GM23248 (cell line): ENCODE results near the gene TIGIT. TPM values are rescaled to one million over a fixed set of nuclear protein-coding genes. Genes with fewer than 3 reads are reported as not detected.

ENCODE experiments used
- DNase-seq: peaks from one replicate; pipeline ENCODE4 v3.0.0-alpha.2; 2015
- H2AFZ ChIP-seq: fragments of 200-600 bp; sonication (generic); 2 replicates; pipeline ENCODE4 v1.6.1; 2016; ENCODE audit warnings: antibody characterized with exemption
- H3F3A ChIP-seq: fragments of 200-600 bp; sonication (generic); 2 replicates; pipeline ENCODE4 v1.6.1; 2016; ENCODE audit warnings: mild to moderate bottlenecking, antibody characterized with exemption, mixed run types; ENCODE audit not compliant: insufficient read depth
- H3K27ac ChIP-seq: fragments of 200-600 bp; sonication (generic); 2 replicates; pipeline ENCODE4 v1.5.1; 2016; ENCODE audit warnings: mild to moderate bottlenecking
- H3K27me3 ChIP-seq: fragments of 200-600 bp; sonication (generic); replicated peaks from 2 replicates; pipeline ENCODE4 v1.6.1; 2016; ENCODE audit warnings: mild to moderate bottlenecking; ENCODE audit not compliant: insufficient read depth
- H3K36me3 ChIP-seq: fragments of 200-600 bp; sonication (generic); 2 replicates; pipeline ENCODE4 v1.6.1; 2016; ENCODE audit warnings: low read depth, mild to moderate bottlenecking
- H3K4me1 ChIP-seq: fragments of 200-600 bp; sonication (generic); 2 replicates; pipeline ENCODE4 v1.6.1; 2016; ENCODE audit warnings: mild to moderate bottlenecking; ENCODE audit not compliant: insufficient read depth
- H3K4me2 ChIP-seq: fragments of 200-600 bp; sonication (generic); one replicate; pipeline ENCODE4 v1.6.1; 2016; ENCODE audit warnings: mild to moderate bottlenecking; ENCODE audit not compliant: unreplicated experiment
- H3K4me3 ChIP-seq: fragments of 200-600 bp; sonication (generic); 2 replicates; pipeline ENCODE4 v1.5.1; 2016; ENCODE audit warnings: mild to moderate bottlenecking
- H3K79me2 ChIP-seq: fragments of 200-600 bp; sonication (generic); 2 replicates; pipeline ENCODE4 v1.6.1; 2016; ENCODE audit warnings: mild to moderate bottlenecking; ENCODE audit not compliant: insufficient read depth
- H3K9ac ChIP-seq: fragments of 200-600 bp; sonication (generic); 2 replicates; pipeline ENCODE4 v1.6.1; 2016; ENCODE audit warnings: mild to moderate bottlenecking
- H3K9me2 ChIP-seq: fragments of 200-600 bp; sonication (generic); 2 replicates; pipeline ENCODE4 v1.6.1; 2016; ENCODE audit warnings: mixed run types, mild to moderate bottlenecking, moderate library complexity; ENCODE audit not compliant: insufficient read depth
- H3K9me3 ChIP-seq: fragments of 200-600 bp; sonication (generic); one replicate; pipeline ENCODE4 v1.6.1; 2017; ENCODE audit warnings: low read depth
- H4K20me1 ChIP-seq: fragments of 200-600 bp; sonication (generic); 2 replicates; pipeline ENCODE4 v1.6.0; 2016; ENCODE audit not compliant: insufficient read depth
- EZH2 ChIP-seq: fragments of 200-600 bp; sonication (generic); IDR thresholded peaks from 2 replicates; pipeline ENCODE4 v1.6.1; 2018; ENCODE audit warnings: antibody characterized with exemption, mild to moderate bottlenecking; ENCODE audit not compliant: insufficient read depth, poor library complexity, severe bottlenecking
- EZH2phosphoT487 ChIP-seq: fragments of 200-600 bp; sonication (generic); IDR thresholded peaks from 2 replicates; pipeline ENCODE4 v1.6.1; 2018; ENCODE audit warnings: antibody characterized with exemption, moderate library complexity, mild to moderate bottlenecking, low read depth; ENCODE audit not compliant: insufficient read depth
- WGBS, 2 experiments: methylation state at CpG; one replicate each; pipeline ENCODE4 v1.1.6; 2015 to 2017; ENCODE audit warnings: low lambda C conversion rate in 2 of 2, low coverage in 1 of 2; ENCODE audit errors: missing lambda C conversion rate in 2 of 2; 5-methylcytosine and 5-hydroxymethylcytosine counted together
- in situ Hi-C: fragments of 300-500 bp; cut with MboI; formaldehyde crosslinking; loops from 2 replicates; pipeline ENCODE4 v1.15.0; 2020
- polyA plus RNA-seq: library from polyadenylated mRNA; unstranded; fragments of >200 nt; fragmentation: Nextera tagmentation; extraction: Ambion mirVana; gene quantifications from 2 replicates; pipeline ENCODE4 v1.2.1, GENCODE V29; 2016
- total RNA-seq: library from RNA; depleted of rRNA; stranded (reverse); fragments of >200 nt; shearing (Covaris generic); gene quantifications from 2 replicates; pipeline ENCODE4 v1.2.3, GENCODE V29; 2014

TIGIT gene
- total and polyA plus RNA-seq, 2 experiments from 2014 or later = not detected

GRCh38 chr3:114323546-114324254 is 29.9 kb downstream of the TIGIT start:
- Histone ChIP-seq H3K9ac (no peak overlapping the region), H2AFZ (no peak overlapping the region), H3K4me1 (no peaks in the 10 kb centered on the region), H3F3A (no peaks in the 10 kb centered on the region), H3K9me3 (no peaks in the 10 kb centered on the region), H3K27me3 (no peaks in the 10 kb centered on the region), H3K79me2 (no peaks in the 10 kb centered on the region), H4K20me1 (no peaks in the 10 kb centered on the region), H3K27ac (no peak overlapping the region), H3K36me3 (no peaks in the 10 kb centered on the region), H3K4me2 (no peak overlapping the region), H3K4me3 (no peak overlapping the region), H3K9me2 (no peaks in the 10 kb centered on the region)
- 96% methylated on average over 3 of the region's 3 CpGs for WGBS, 2 experiments
- no peak for DNase-seq
- in situ Hi-C loops = no loop called here
- TF ChIP-seq EZH2phosphoT487 (no peak), EZH2 (no peak)

- 96 to 98% methylated on average over 4 of the region's 4 CpGs for WGBS, 2 experiments
- H3F3A ChIP-seq = no peaks in the 10 kb centered on the region
- H3K27ac ChIP-seq = no peak overlapping the region
- DNase-seq = no peak
- H3K9me3 ChIP-seq = no peaks in the 10 kb centered on the region
- no peaks in the 10 kb centered on the region for H3K4me1 ChIP-seq
- no peaks in the 10 kb centered on the region for H3K79me2 ChIP-seq
- H3K4me2 ChIP-seq = no peak overlapping the region
- no peak overlapping the region for H3K4me3 ChIP-seq
- in situ Hi-C loops = no loop called here
- no peak overlapping the region for H2AFZ ChIP-seq
- H3K36me3 ChIP-seq = no peaks in the 10 kb centered on the region
- TF ChIP-seq EZH2 = no peak
- H3K9me2 ChIP-seq = no peaks in the 10 kb centered on the region
- H4K20me1 ChIP-seq = no peaks in the 10 kb centered on the region
- H3K27me3 ChIP-seq = no peaks in the 10 kb centered on the region
- H3K9ac ChIP-seq = no peak overlapping the region
Measured at GRCh38 chr3:114327665-114328064, 33.8 kb downstream of the TIGIT start.

GRCh38 chr3:114328345-114328744 is 34.5 kb downstream of the TIGIT start:
- Histone ChIP-seq H3K9ac (no peak overlapping the region), H3K9me2 (no peaks in the 10 kb centered on the region), H3K4me1 (no peaks in the 10 kb centered on the region), H3K4me2 (no peak overlapping the region), H3K27ac (no peak overlapping the region), H2AFZ (no peak overlapping the region), H4K20me1 (no peaks in the 10 kb centered on the region), H3K27me3 (no peaks in the 10 kb centered on the region), H3F3A (no peaks in the 10 kb centered on the region), H3K79me2 (no peaks in the 10 kb centered on the region), H3K9me3 (no peaks in the 10 kb centered on the region), H3K4me3 (no peak overlapping the region), H3K36me3 (no peaks in the 10 kb centered on the region)
- in situ Hi-C loops = no loop called here
- TF ChIP-seq EZH2 (no peak), EZH2phosphoT487 (no peak)
- no peak for DNase-seq
- 74 to 76% methylated on average over 3 of the region's 3 CpGs for WGBS, 2 experiments

- Histone ChIP-seq H3K9me2 (no peaks in the 10 kb centered on the region), H3F3A (no peaks in the 10 kb centered on the region), H2AFZ (no peak overlapping the region), H3K4me2 (no peak overlapping the region), H3K79me2 (no peaks in the 10 kb centered on the region), H3K9me3 (no peaks in the 10 kb centered on the region), H3K9ac (no peak overlapping the region), H3K4me1 (no peaks in the 10 kb centered on the region), H4K20me1 (no peaks in the 10 kb centered on the region), H3K36me3 (no peaks in the 10 kb centered on the region), H3K4me3 (no peak overlapping the region), H3K27me3 (no peaks in the 10 kb centered on the region), H3K27ac (no peak overlapping the region)
- DNase-seq = no peak
- in situ Hi-C loops = no loop called here
- TF ChIP-seq EZH2 (no peak), EZH2phosphoT487 (no peak)
- 95 to 100% methylated on average over 2 of the region's 2 CpGs for WGBS, 2 experiments
Measured at GRCh38 chr3:114329823-114330222, 36.0 kb downstream of the TIGIT start.
